Right lobe of liver (tissue), 4 donors: ENCODE measurements around the gene POLN.

Experiments
- POLR2A ChIP-seq: fragments of 450-650 bp; IDR thresholded peaks from one replicate; pipeline ENCODE4 v1.6.1; 2017; ENCODE audit warnings: antibody characterized with exemption, mild to moderate bottlenecking
- TF ChIP-seq, protein P1 (sequence below), 4 donors: fragments of 200-600 bp in 3 of 4; fragments of 450-650 bp in 1 of 4; IDR thresholded peaks; one replicate each; pipeline versions ENCODE4 v1.5.1 to v1.8.0; 2016 to 2022; ENCODE audit warnings: antibody characterized with exemption in 4 of 4, mild to moderate bottlenecking in 2 of 4
- donor health status: DM: no; HTN: no; CAD: no.
- donor health status: DM: no; HTN: no; CAD: no.
- donor health status: DM: no; HTN: yes; CAD: no.

DNA sequence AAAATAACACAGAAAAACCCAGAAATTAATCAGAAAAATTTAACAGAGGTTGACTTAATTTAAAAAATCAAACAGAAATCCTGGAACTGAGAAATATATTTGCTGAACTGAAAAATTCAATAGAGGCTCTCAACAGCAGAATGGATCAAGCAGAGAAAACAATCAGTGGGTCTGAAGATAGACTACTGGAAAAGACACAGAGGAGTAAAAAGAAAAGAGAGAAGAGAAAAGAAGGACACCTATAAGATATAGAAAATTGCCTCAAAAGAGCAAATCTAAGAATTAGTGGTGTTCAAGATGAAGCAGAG is 55.1 kb downstream of the POLN start:
- no peak for TF ChIP-seq POLR2A
- TF ChIP-seq, protein P1, sequence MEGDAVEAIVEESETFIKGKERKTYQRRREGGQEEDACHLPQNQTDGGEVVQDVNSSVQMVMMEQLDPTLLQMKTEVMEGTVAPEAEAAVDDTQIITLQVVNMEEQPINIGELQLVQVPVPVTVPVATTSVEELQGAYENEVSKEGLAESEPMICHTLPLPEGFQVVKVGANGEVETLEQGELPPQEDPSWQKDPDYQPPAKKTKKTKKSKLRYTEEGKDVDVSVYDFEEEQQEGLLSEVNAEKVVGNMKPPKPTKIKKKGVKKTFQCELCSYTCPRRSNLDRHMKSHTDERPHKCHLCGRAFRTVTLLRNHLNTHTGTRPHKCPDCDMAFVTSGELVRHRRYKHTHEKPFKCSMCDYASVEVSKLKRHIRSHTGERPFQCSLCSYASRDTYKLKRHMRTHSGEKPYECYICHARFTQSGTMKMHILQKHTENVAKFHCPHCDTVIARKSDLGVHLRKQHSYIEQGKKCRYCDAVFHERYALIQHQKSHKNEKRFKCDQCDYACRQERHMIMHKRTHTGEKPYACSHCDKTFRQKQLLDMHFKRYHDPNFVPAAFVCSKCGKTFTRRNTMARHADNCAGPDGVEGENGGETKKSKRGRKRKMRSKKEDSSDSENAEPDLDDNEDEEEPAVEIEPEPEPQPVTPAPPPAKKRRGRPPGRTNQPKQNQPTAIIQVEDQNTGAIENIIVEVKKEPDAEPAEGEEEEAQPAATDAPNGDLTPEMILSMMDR (IDR thresholded peaks at IDR 0.05), result no peak
